ENCODE data around the gene HLTF.

The HLTF gene

GRCh38 chr3:149086232-149086988 lies at the start of gene HLTF (continued):
- 0 out of 2 replicates have a peak, but pooled peaks have one; percentile 10 for TF ChIP-seq ZNF558 (tag by site-specific recombination; IDR thresholded peaks at IDR 0.05)
- TF ChIP-seq ZEB2 (tag by site-specific recombination; IDR thresholded peaks at IDR 0.05): peak; percentile 20; the same call in 1 of the 2 replicates
- TF ChIP-seq ZSCAN18 (tag by site-specific recombination; IDR thresholded peaks at IDR 0.05): no peak
- peak; percentile 63 for TF ChIP-seq ZFHX2 (tag by site-specific recombination; conservative IDR thresholded peaks at IDR 0.05)
- TF ChIP-seq ZNF266 (tag by site-specific recombination; IDR thresholded peaks at IDR 0.05; ENCODE audit: low read depth): no peak
- TF ChIP-seq ZNF561 (tag by site-specific recombination; IDR thresholded peaks at IDR 0.05; ENCODE audit: borderline replicate concordance): peak; percentile 90
- peak; percentile 47 for TF ChIP-seq ZNF280D (tag by site-specific recombination; IDR thresholded peaks at IDR 0.05)
- TF ChIP-seq TCF7L2 (IDR thresholded peaks at IDR 0.05; ENCODE audit: borderline replicate concordance, low read depth, low read length): 0 out of 2 replicates have a peak, but pooled peaks have one; percentile 17
- 0 out of 2 replicates have a peak, but pooled peaks have one; percentile 22 for TF ChIP-seq KLF17 (tag by site-specific recombination; IDR thresholded peaks at IDR 0.05)
- peak; percentile 86 for TF ChIP-seq ZXDB (tag by site-specific recombination; IDR thresholded peaks at IDR 0.05)
- TF ChIP-seq ZNF610 (tag by site-specific recombination; IDR thresholded peaks at IDR 0.05; ENCODE audit: borderline replicate concordance): 0 out of 2 replicates have a peak, but pooled peaks have one; percentile 58
- TF ChIP-seq ZNF837 (tag by site-specific recombination; IDR thresholded peaks at IDR 0.05): no peak
- TF ChIP-seq ZSCAN16 (tag by site-specific recombination; IDR thresholded peaks at IDR 0.05): no peak
- TF ChIP-seq SP3 (tag by site-specific recombination; IDR thresholded peaks at IDR 0.05): peak; percentile 86
- 0 out of 2 replicates have a peak, but pooled peaks have one; percentile 47 for TF ChIP-seq WT1 (tag by site-specific recombination; IDR thresholded peaks at IDR 0.05)
- no peak for TF ChIP-seq ZNF362 (tag by site-specific recombination; IDR thresholded peaks at IDR 0.05)
- no peak for TF ChIP-seq ELK4 (IDR thresholded peaks at IDR 0.05; ENCODE audit: borderline replicate concordance, low read depth, low read length)
- peak; percentile 81 for TF ChIP-seq ZFP69B (tag by site-specific recombination; IDR thresholded peaks at IDR 0.05)
- TF ChIP-seq ZNF549 (tag by site-specific recombination; IDR thresholded peaks at IDR 0.05): no peak
- peak; percentile 90 for TF ChIP-seq ZNF341 (tag by site-specific recombination; IDR thresholded peaks at IDR 0.05; ENCODE audit: low read depth)
- TF ChIP-seq ZBTB49 (tag by site-specific recombination; IDR thresholded peaks at IDR 0.05; ENCODE audit: low read depth): no peak
- TF ChIP-seq ZNF600 (tag by site-specific recombination; IDR thresholded peaks at IDR 0.05): no peak
- TF ChIP-seq ZIC2 (tag by site-specific recombination; IDR thresholded peaks at IDR 0.05): peak; percentile 80
- TF ChIP-seq ZBTB48 (tag by site-specific recombination; IDR thresholded peaks at IDR 0.05): 0 out of 2 replicates have a peak, but pooled peaks have one; percentile 1
- no peak for TF ChIP-seq ZBTB6 (tag by site-specific recombination; IDR thresholded peaks at IDR 0.05)
- peak; percentile 50 for TF ChIP-seq SP7 (tag by site-specific recombination; IDR thresholded peaks at IDR 0.05)
- TF ChIP-seq ZBTB17 (tag by site-specific recombination; IDR thresholded peaks at IDR 0.05): peak; percentile 77
- 0 out of 2 replicates have a peak, but pooled peaks have one; percentile 39 for TF ChIP-seq ZNF2 (tag by site-specific recombination; IDR thresholded peaks at IDR 0.05)
